AG08396 (cell line): Measurements from ENCODE around the gene DPYSL5.
A peak's percentile ranks its signal among the peaks of the same experiment; 100 is the strongest.

Experiments
- DNase-seq: peaks from one replicate; pipeline ENCODE4 v3.0.0; 2012; ENCODE audit warnings: low spot score, mixed read lengths

The DPYSL5 gene

GRCh38 chr2:26846334-26847306, 1.3 kb upstream of the DPYSL5 start:
- peak; percentile 89 for DNase-seq

- DNase-seq: no peak
These were observed 651 bp upstream of the DPYSL5 start for GRCh38 chr2:26847307-26847654.

- DNase-seq: peak; percentile 59
These were observed 564 bp downstream of the DPYSL5 start for GRCh38 chr2:26848336-26849055.

GRCh38 chr2:26849056-26849999, 1.4 kb downstream of the DPYSL5 start:
- DNase-seq: no peak

- DNase-seq: no peak
These were observed 2.1 kb downstream of the DPYSL5 start for GRCh38 chr2:26850000-26850431.

- DNase-seq: no peak
These were observed 2.6 kb downstream of the DPYSL5 start for GRCh38 chr2:26850505-26850904.

GRCh38 chr2:26852405-26853306, 4.7 kb downstream of the DPYSL5 start:
- DNase-seq: no peak

- DNase-seq: no peak
These were observed 5.8 kb downstream of the DPYSL5 start for GRCh38 chr2:26853751-26854150.

- no peak for DNase-seq
These were observed 6.4 kb downstream of the DPYSL5 start for GRCh38 chr2:26854283-26854827.

- DNase-seq: no peak
These were observed 7.5 kb downstream of the DPYSL5 start for GRCh38 chr2:26855466-26855865.

- no peak for DNase-seq
These were observed 11.7 kb downstream of the DPYSL5 start for GRCh38 chr2:26859622-26860021.

GRCh38 chr2:26860211-26860850, 12.4 kb downstream of the DPYSL5 start:
- no peak for DNase-seq

GRCh38 chr2:26861610-26862224, 13.8 kb downstream of the DPYSL5 start:
- no peak for DNase-seq

- DNase-seq: no peak
These were observed 16.3 kb downstream of the DPYSL5 start for GRCh38 chr2:26864226-26864625.

- DNase-seq: no peak
These were observed 16.7 kb downstream of the DPYSL5 start for GRCh38 chr2:26864646-26865045.

- no peak for DNase-seq
These were observed 22.7 kb downstream of the DPYSL5 start for GRCh38 chr2:26870585-26871095.

- DNase-seq: no peak
These were observed 25.5 kb downstream of the DPYSL5 start for GRCh38 chr2:26873286-26873983.

GRCh38 chr2:26874514-26874913, 26.6 kb downstream of the DPYSL5 start:
- DNase-seq: no peak
